Activated CD4-positive, alpha-beta T cell treated with anti-CD3 and anti-CD28 coated beads for 36 hours (primary cell): Measurements from ENCODE around the gene PIK3CD. TPM values are rescaled to one million over a fixed set of nuclear protein-coding genes. Genes with fewer than 3 reads are reported as not detected.

Experiments used
- ATAC-seq: fragments of 200-7000 bp; cut with Tn5 transposase; one replicate; pipeline ENCODE4 v1.10.0; 2021; ENCODE audit warnings: mild to moderate bottlenecking, moderate library complexity
- CTCF ChIA-PET: fragments of 350-600 bp; sonication (Branson Sonifier 250); formaldehyde crosslinking; loops from one replicate; lab custom pipeline; 2021; ENCODE audit warnings: antibody characterized with exemption; lab: Charles Lee
- POLR2A ChIA-PET: fragments of 350-600 bp; sonication (Branson Sonifier 250); formaldehyde crosslinking; loops from one replicate; lab custom pipeline; 2021; ENCODE audit warnings: antibody characterized with exemption, inconsistent platforms; lab: Charles Lee
- DNase-seq: peaks from one replicate; pipeline ENCODE4 v3.0.0-alpha.2; 2020
- H3K27ac Mint-ChIP-seq: one replicate; pipeline ENCODE4 v1.8.0; 2021; ENCODE audit warnings: mixed read lengths
- H3K27me3 Mint-ChIP-seq: one replicate; pipeline ENCODE4 v1.8.0; 2021; ENCODE audit warnings: mixed read lengths
- H3K36me3 Mint-ChIP-seq: one replicate; pipeline ENCODE4 v1.8.0; 2021; ENCODE audit warnings: low read depth, mixed read lengths
- H3K4me1 Mint-ChIP-seq: one replicate; pipeline ENCODE4 v1.8.0; 2021; ENCODE audit warnings: mixed read lengths
- H3K4me3 Mint-ChIP-seq: one replicate; pipeline ENCODE4 v1.8.0; 2021; ENCODE audit warnings: mild to moderate bottlenecking, moderate library complexity, mixed read lengths
- H3K9me3 Mint-ChIP-seq: one replicate; pipeline ENCODE4 v1.8.0; 2021; ENCODE audit warnings: low read depth, mixed read lengths
- intact Hi-C, 2 experiments: fragments of 100-400 bp; cut with DNase I in 1 of 2; cut with micrococcal nuclease in 1 of 2; formaldehyde crosslinking; loops; one replicate each; pipeline versions ENCODE4 v1.14.2 to v1.15.1; 2022 to 2024; cut with DNase I, micrococcal nuclease
- total RNA-seq, 2 experiments: library from RNA; stranded (reverse); gene quantifications; one replicate each; pipeline ENCODE4 v1.2.3, GENCODE V29; 2021

The PIK3CD gene
- total RNA-seq, 2 experiments from 2014 or later, result 96.4 to 114 TPM

- ChIA-PET POLR2A (interaction anchor here (0.6 kb wide), 1 partner anchor 34 kb away, joined by 3 read pairs; no protein-coding TSS in a partner anchor), CTCF (interaction anchor here (1.9 to 3.7 kb wide), 4 partner anchors 8 to 150 kb away, joined by 8 to 19 read pairs (median 14); no protein-coding TSS in a partner anchor)
- no peak for ATAC-seq
- H3K27me3 Mint-ChIP-seq, result no peaks in the 10 kb centered on the region
- H3K36me3 Mint-ChIP-seq, result peaks cover 76% of the 10 kb centered on the region
- H3K4me1 Mint-ChIP-seq, result peaks cover 60% of the 10 kb centered on the region
- intact Hi-C loops, result loop anchor here (5.0 kb wide), 2 partner anchors 46 to 314 kb away; partner anchors contain the start of gene UBE4B (in 1 of the 2)
- no peak for DNase-seq
- H3K4me3 Mint-ChIP-seq, result peak overlapping the region; percentile 76
- peak overlapping the region; percentile 93 for H3K27ac Mint-ChIP-seq
- peaks cover 3% of the 10 kb centered on the region for H3K9me3 Mint-ChIP-seq
These were observed 66.6 kb downstream of the PIK3CD start for GRCh38 chr1:9718006-9718680.

GRCh38 chr1:9719978-9720722, 68.6 kb downstream of the PIK3CD start:
- Mint-ChIP-seq H3K36me3 (peaks cover 85% of the 10 kb centered on the region), H3K4me1 (peaks cover 65% of the 10 kb centered on the region), H3K27ac (no peak overlapping the region), H3K9me3 (peaks cover 9% of the 10 kb centered on the region), H3K4me3 (no peak overlapping the region), H3K27me3 (no peaks in the 10 kb centered on the region)
- ChIA-PET POLR2A (interaction anchor here (0.6 to 0.9 kb wide), 2 partner anchors 14 to 132 kb away, joined by 3 read pairs; no protein-coding TSS in a partner anchor), CTCF (interaction anchor here (0.6 to 4.0 kb wide), 12 partner anchors 9 to 840 kb away, joined by 3 to 20 read pairs (median 4); partner anchors contain the start of gene PIK3CD)
- DNase-seq (no peak), ATAC-seq (no peak)
- intact Hi-C loops, result loop anchor here (1.0 to 5.0 kb wide), 3 partner anchors 48 to 312 kb away; partner anchors contain the start of gene UBE4B (in 1 of the 2)

DNA sequence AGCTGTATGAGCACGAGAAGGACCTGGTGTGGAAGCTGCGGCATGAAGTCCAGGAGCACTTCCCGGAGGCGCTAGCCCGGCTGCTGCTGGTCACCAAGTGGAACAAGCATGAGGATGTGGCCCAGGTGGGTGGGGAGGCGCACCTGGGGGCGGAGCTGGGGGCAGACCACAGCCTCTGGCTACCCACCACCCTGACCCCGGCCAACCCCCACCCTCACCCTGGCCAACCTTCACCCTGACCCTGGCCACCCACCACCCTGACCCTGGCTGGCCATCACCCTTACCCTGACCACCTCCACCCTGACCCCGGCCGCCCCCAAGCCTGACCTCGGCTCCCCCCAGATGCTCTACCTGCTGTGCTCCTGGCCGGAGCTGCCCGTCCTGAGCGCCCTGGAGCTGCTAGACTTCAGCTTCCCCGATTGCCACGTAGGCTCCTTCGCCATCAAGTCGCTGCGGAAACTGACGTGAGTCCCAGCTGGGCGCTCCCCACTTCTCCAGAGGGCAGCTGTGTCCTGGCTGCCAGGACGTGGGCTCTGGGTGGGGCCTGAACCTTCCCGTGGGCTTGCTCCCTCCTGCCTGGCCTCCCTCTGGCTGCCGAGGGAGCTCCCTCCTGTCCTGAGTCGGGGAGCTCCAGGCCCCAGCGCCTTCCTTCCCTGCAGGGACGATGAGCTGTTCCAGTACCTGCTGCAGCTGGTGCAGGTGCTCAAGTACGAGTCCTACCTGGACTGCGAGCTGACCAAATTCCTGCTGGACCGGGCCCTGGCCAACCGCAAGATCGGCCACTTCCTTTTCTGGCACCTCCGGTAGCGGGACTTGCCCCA, 69.5 kb downstream of the PIK3CD start:
- Mint-ChIP-seq H3K9me3 (peaks cover 9% of the 10 kb centered on the region), H3K4me3 (no peak overlapping the region), H3K4me1 (peaks cover 61% of the 10 kb centered on the region), H3K27ac (no peak overlapping the region), H3K27me3 (no peaks in the 10 kb centered on the region), H3K36me3 (peaks cover 83% of the 10 kb centered on the region)
- ATAC-seq, result no peak
- ChIA-PET POLR2A (interaction anchor here (0.6 to 0.9 kb wide), 2 partner anchors 13 to 131 kb away, joined by 3 read pairs; no protein-coding TSS in a partner anchor), CTCF (interaction anchor here (0.6 to 4.0 kb wide), 16 partner anchors 11 to 490 kb away, joined by 3 to 20 read pairs (median 4); partner anchors contain the start of gene PIK3CD)
- DNase-seq, result no peak
- intact Hi-C loops, result loop anchor here in 1 of 2 experiments (1.0 kb wide), 1 partner anchor 74 kb away; no protein-coding TSS in a partner anchor

DNA sequence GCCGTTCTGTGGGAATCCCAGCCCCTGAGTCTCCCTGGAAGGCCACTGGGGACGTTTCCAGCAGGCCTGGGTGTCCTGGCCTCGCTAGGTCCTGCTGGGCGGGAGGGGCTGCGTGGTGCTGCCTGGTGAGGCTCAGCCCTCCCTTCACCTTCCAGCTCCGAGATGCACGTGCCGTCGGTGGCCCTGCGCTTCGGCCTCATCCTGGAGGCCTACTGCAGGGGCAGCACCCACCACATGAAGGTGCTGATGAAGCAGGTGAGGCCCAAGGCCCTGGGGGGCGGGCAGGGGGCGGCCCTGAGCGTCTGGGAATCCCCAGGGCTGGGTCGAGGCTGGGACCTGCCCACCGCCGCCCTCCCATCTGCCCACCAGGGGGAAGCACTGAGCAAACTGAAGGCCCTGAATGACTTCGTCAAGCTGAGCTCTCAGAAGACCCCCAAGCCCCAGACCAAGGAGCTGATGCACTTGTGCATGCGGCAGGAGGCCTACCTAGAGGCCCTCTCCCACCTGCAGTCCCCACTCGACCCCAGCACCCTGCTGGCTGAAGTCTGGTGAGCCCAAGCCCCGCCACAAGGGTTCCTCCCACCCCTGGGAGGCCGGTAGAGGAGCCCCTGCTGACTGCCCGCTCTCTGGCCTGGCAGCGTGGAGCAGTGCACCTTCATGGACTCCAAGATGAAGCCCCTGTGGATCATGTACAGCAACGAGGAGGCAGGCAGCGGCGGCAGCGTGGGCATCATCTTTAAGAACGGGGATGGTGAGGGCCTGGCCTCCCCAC, 70.3 kb downstream of the PIK3CD start:
- POLR2A ChIA-PET, result interaction anchor here (0.6 to 0.8 kb wide), 2 partner anchors 11 to 70 kb away, joined by 4 to 5 read pairs; no protein-coding TSS in a partner anchor
- peaks cover 9% of the 10 kb centered on the region for H3K9me3 Mint-ChIP-seq
- H3K4me1 Mint-ChIP-seq, result peaks cover 62% of the 10 kb centered on the region
- no peak overlapping the region for H3K27ac Mint-ChIP-seq
- CTCF ChIA-PET, result interaction anchor here (0.6 to 4.0 kb wide), 15 partner anchors 18 to 491 kb away, joined by 3 to 20 read pairs (median 4); no protein-coding TSS in a partner anchor
- ATAC-seq (peak; percentile 17), DNase-seq (peak; percentile 83)
- intact Hi-C loops, result no loop called here
- no peaks in the 10 kb centered on the region for H3K27me3 Mint-ChIP-seq
- peaks cover 81% of the 10 kb centered on the region for H3K36me3 Mint-ChIP-seq
- no peak overlapping the region for H3K4me3 Mint-ChIP-seq

- CTCF ChIA-PET, result interaction anchor here (0.6 to 4.0 kb wide), 6 partner anchors 19 to 93 kb away, joined by 3 to 20 read pairs (median 4); no protein-coding TSS in a partner anchor
- peaks cover 62% of the 10 kb centered on the region for H3K4me1 Mint-ChIP-seq
- no peak overlapping the region for H3K4me3 Mint-ChIP-seq
- POLR2A ChIA-PET, result interaction anchor here (0.6 to 0.8 kb wide), 2 partner anchors 11 to 70 kb away, joined by 4 to 5 read pairs; no protein-coding TSS in a partner anchor
- H3K27ac Mint-ChIP-seq, result no peak overlapping the region
- peaks cover 80% of the 10 kb centered on the region for H3K36me3 Mint-ChIP-seq
- ATAC-seq (no peak), DNase-seq (no peak)
- intact Hi-C loops, result no loop called here
- H3K9me3 Mint-ChIP-seq, result peaks cover 9% of the 10 kb centered on the region
- no peaks in the 10 kb centered on the region for H3K27me3 Mint-ChIP-seq
These were observed 70.8 kb downstream of the PIK3CD start for GRCh38 chr1:9722378-9722749.

- DNase-seq, result no peak
- Mint-ChIP-seq H3K27me3 (no peaks in the 10 kb centered on the region), H3K4me3 (no peak overlapping the region), H3K9me3 (peaks cover 9% of the 10 kb centered on the region), H3K4me1 (peaks cover 62% of the 10 kb centered on the region), H3K36me3 (peaks cover 81% of the 10 kb centered on the region), H3K27ac (no peak overlapping the region)
- ATAC-seq, result no peak
- intact Hi-C loops, result no loop called here
- CTCF ChIA-PET, result interaction anchor here (0.8 to 1.0 kb wide), 3 partner anchors 8 to 82 kb away, joined by 3 to 6 read pairs (median 3); no protein-coding TSS in a partner anchor
- POLR2A ChIA-PET, result no interaction called here
These were observed 71.7 kb downstream of the PIK3CD start for GRCh38 chr1:9723068-9723805.

DNA sequence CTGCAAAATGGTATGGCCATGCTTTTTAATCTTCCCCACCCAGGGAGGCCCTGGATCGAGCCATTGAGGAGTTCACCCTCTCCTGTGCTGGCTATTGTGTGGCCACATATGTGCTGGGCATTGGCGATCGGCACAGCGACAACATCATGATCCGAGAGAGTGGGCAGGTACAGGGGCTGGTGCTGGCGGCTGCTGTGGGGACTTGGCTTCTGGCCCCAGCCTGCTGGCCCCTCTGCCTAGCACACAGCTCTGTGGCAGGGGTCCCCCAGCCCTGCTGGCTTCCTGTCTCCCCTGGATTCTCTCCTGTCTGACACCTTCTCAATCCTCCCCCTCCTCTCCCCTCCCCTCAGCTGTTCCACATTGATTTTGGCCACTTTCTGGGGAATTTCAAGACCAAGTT, 72.4 kb downstream of the PIK3CD start:
- Mint-ChIP-seq H3K36me3 (peaks cover 87% of the 10 kb centered on the region), H3K4me1 (peaks cover 63% of the 10 kb centered on the region), H3K9me3 (peaks cover 9% of the 10 kb centered on the region), H3K27ac (no peak overlapping the region), H3K4me3 (no peak overlapping the region), H3K27me3 (no peaks in the 10 kb centered on the region)
- ATAC-seq (no peak), DNase-seq (no peak)
- POLR2A ChIA-PET, result no interaction called here
- CTCF ChIA-PET, result interaction anchor here (0.8 to 1.0 kb wide), 3 partner anchors 9 to 81 kb away, joined by 3 to 6 read pairs (median 3); no protein-coding TSS in a partner anchor
- intact Hi-C loops, result no loop called here

- no peak overlapping the region for H3K4me3 Mint-ChIP-seq
- no peak overlapping the region for H3K27ac Mint-ChIP-seq
- H3K4me1 Mint-ChIP-seq, result peaks cover 61% of the 10 kb centered on the region
These were observed 73.4 kb downstream of the PIK3CD start for GRCh38 chr1:9724706-9725476.

GRCh38 chr1:9726406-9726805, 74.9 kb downstream of the PIK3CD start:
- peaks cover 85% of the 10 kb centered on the region for H3K36me3 Mint-ChIP-seq
- CTCF ChIA-PET, result interaction anchor here (0.6 to 2.9 kb wide), 8 partner anchors 10 to 235 kb away, joined by 3 to 13 read pairs (median 3); no protein-coding TSS in a partner anchor
- intact Hi-C loops, result loop anchor here in 1 of 2 experiments (5.0 kb wide), 1 partner anchor 39 kb away; no protein-coding TSS in a partner anchor

More at GRCh38 chr1:9724706-9725476, 73.4 kb downstream of the PIK3CD start:
- ATAC-seq (peak; percentile 24), DNase-seq (peak; percentile 84)
- CTCF ChIA-PET, result interaction anchor here (0.7 to 2.9 kb wide), 6 partner anchors 9 to 99 kb away, joined by 3 to 13 read pairs (median 3); no protein-coding TSS in a partner anchor
- Mint-ChIP-seq H3K27me3 (no peaks in the 10 kb centered on the region), H3K36me3 (peaks cover 84% of the 10 kb centered on the region), H3K9me3 (peaks cover 9% of the 10 kb centered on the region)
- POLR2A ChIA-PET, result no interaction called here
- intact Hi-C loops, result loop anchor here (1.0 to 5.0 kb wide), 2 partner anchors 23 to 38 kb away; no protein-coding TSS in a partner anchor

More at GRCh38 chr1:9726406-9726805, 74.9 kb downstream of the PIK3CD start:
- no peak for DNase-seq
- ATAC-seq, result no peak
- Mint-ChIP-seq H3K27ac (no peak overlapping the region), H3K4me1 (peaks cover 65% of the 10 kb centered on the region), H3K4me3 (no peak overlapping the region), H3K9me3 (peaks cover 9% of the 10 kb centered on the region), H3K27me3 (no peaks in the 10 kb centered on the region)
- POLR2A ChIA-PET, result interaction anchor here (0.5 kb wide), 1 partner anchor 59 kb away, joined by 8 read pairs; no protein-coding TSS in a partner anchor
